Trophoblast cell (in vitro differentiated cells and primary cell): Measurements from ENCODE around the gene NRXN3. TPM values are rescaled to one million over a fixed set of nuclear protein-coding genes. Genes with fewer than 3 reads are reported as not detected.
A peak's percentile ranks its signal among the peaks of the same experiment; 100 is the strongest.

ENCODE experiments used
- DNase-seq, 2 donors: peaks; one replicate each; pipeline ENCODE4 v3.0.0-alpha.2; 2016
- H2AFZ ChIP-seq: 2 replicates; pipeline ENCODE4 v1.6.1; 2013; ENCODE audit warnings: low read length, moderate library complexity, mild to moderate bottlenecking; ENCODE audit not compliant: insufficient read depth, poor library complexity
- H2AK5ac ChIP-seq: 2 replicates; pipeline ENCODE4 v1.6.1; 2013; ENCODE audit warnings: mild to moderate bottlenecking, low read length
- H2BK120ac ChIP-seq: 2 replicates; pipeline ENCODE4 v1.6.1; 2013; ENCODE audit warnings: low read length, mild to moderate bottlenecking, moderate library complexity; ENCODE audit not compliant: insufficient read depth, poor library complexity
- H2BK12ac ChIP-seq: 2 replicates; pipeline ENCODE4 v1.6.1; 2013; ENCODE audit warnings: mild to moderate bottlenecking, low read length, moderate library complexity
- H2BK5ac ChIP-seq: 2 replicates; pipeline ENCODE4 v1.6.1; 2013; ENCODE audit warnings: low read length, low read depth, moderate library complexity, mild to moderate bottlenecking; ENCODE audit not compliant: poor library complexity
- H3K14ac ChIP-seq: 2 replicates; pipeline ENCODE4 v1.6.1; 2013; ENCODE audit warnings: mild to moderate bottlenecking, low read length
- H3K18ac ChIP-seq: 2 replicates; pipeline ENCODE4 v1.6.1; 2013; ENCODE audit warnings: mild to moderate bottlenecking, low read length
- H3K23ac ChIP-seq: 2 replicates; pipeline ENCODE4 v1.6.1; 2013; ENCODE audit warnings: low read length
- H3K27ac ChIP-seq: 2 replicates; pipeline ENCODE4 v1.5.1; 2013; ENCODE audit warnings: low read depth, mild to moderate bottlenecking, inconsistent platforms, low read length, moderate library complexity
- H3K27me3 ChIP-seq: 2 replicates; pipeline ENCODE4 v1.6.1; 2013; ENCODE audit warnings: inconsistent platforms, mild to moderate bottlenecking, low read length, moderate library complexity; ENCODE audit not compliant: insufficient read depth
- H3K36me3 ChIP-seq, 2 experiments: 1 replicate in 1 of 2; 2 replicates in 1 of 2; pipeline ENCODE4 v1.6.1; 2013; ENCODE audit warnings: low read length in 2 of 2, mild to moderate bottlenecking in 2 of 2, moderate library complexity in 1 of 2; ENCODE audit not compliant: insufficient read depth in 2 of 2, control insufficient read depth in 1 of 2
- H3K4ac ChIP-seq: 2 replicates; pipeline ENCODE4 v1.6.1; 2013; ENCODE audit warnings: low read depth, mild to moderate bottlenecking, low read length, moderate library complexity
- H3K4me1 ChIP-seq, 2 experiments: 1 replicate in 1 of 2; 2 replicates in 1 of 2; pipeline ENCODE4 v1.6.1; 2013; ENCODE audit warnings: low read length in 2 of 2, mild to moderate bottlenecking in 2 of 2, moderate library complexity in 1 of 2; ENCODE audit not compliant: insufficient read depth in 2 of 2, control insufficient read depth in 1 of 2
- H3K4me2 ChIP-seq: 2 replicates; pipeline ENCODE4 v1.6.1; 2013; ENCODE audit warnings: inconsistent platforms, mild to moderate bottlenecking, low read length, moderate library complexity
- H3K4me3 ChIP-seq: 2 replicates; pipeline ENCODE4 v1.5.1; 2013; ENCODE audit warnings: mild to moderate bottlenecking, low read depth, low read length, inconsistent platforms
- H3K79me1 ChIP-seq: one replicate; pipeline ENCODE4 v1.6.1; 2013; ENCODE audit warnings: low read length
- H3K79me2 ChIP-seq: 2 replicates; pipeline ENCODE4 v1.6.1; 2013; ENCODE audit warnings: low read length, mild to moderate bottlenecking; ENCODE audit not compliant: control insufficient read depth, insufficient read depth, poor library complexity
- H3K9ac ChIP-seq: 2 replicates; pipeline ENCODE4 v1.6.1; 2013; ENCODE audit warnings: mild to moderate bottlenecking, low read length
- H3K9me3 ChIP-seq: 2 replicates; pipeline ENCODE4 v1.6.1; 2013; ENCODE audit warnings: low read depth, mild to moderate bottlenecking, control low read depth, inconsistent platforms, low read length; ENCODE audit not compliant: insufficient read depth
- H4K12ac ChIP-seq: 2 replicates; pipeline ENCODE4 v1.6.1; 2013; ENCODE audit warnings: low read depth, mild to moderate bottlenecking, low read length, moderate library complexity
- H4K8ac ChIP-seq: 2 replicates; pipeline ENCODE4 v1.6.1; 2013; ENCODE audit warnings: low read depth, mild to moderate bottlenecking, low read length, moderate library complexity
- H4K91ac ChIP-seq: one replicate; pipeline ENCODE4 v1.6.1; 2013; ENCODE audit warnings: low read depth, mild to moderate bottlenecking, low read length, moderate library complexity
- WGBS: extraction: QIAGEN DNeasy Blood & Tissue Kit; methylation state at CpG from one replicate; pipeline ENCODE4 v1.1.7; 2013; ENCODE audit warnings: missing lambda C conversion rate; ENCODE audit not compliant: insufficient read length, insufficient coverage; ENCODE audit errors: extremely low coverage; 5-methylcytosine and 5-hydroxymethylcytosine counted together
- polyA plus RNA-seq: library from polyadenylated mRNA; stranded (reverse); fragments of 200-250 nt; gene quantifications from 2 replicates; pipeline ENCODE4 v1.2.3, GENCODE V29; 2013

The NRXN3 gene
- polyA plus RNA-seq: 6.0 TPM in 2 replicates

DNA sequence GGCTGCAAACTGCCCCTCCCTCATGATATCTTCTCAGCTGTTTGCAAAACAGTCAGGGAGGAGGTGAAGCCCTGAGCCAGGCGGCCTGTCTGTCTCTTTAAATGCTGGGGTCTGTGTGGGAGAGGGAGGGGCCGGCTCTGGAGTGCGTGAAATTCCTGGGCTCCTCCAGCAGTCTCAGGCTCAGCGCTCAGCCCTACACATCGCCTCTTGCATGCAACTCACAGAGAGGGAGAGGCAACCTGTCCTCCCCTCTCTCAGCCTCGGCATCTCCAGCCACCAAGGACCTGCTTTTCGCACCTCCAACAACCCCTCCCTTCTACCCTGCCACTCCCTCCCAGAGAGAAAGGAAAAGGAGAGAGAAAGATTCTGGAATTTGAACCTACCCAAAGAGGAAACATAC is at the start of gene NRXN3:
Gene NRXN3, plus strand, starts transcription at position 171 of the 400 bp plus-strand sequence. CDS start 72,721 bp downstream, outside the sequence.
- H3K27me3 ChIP-seq: no peaks in the 10 kb centered on the region
- no peak within 1 kb of the TSS for H2BK12ac ChIP-seq
- H3K4ac ChIP-seq: no peak within 1 kb of the TSS
- no peak within 1 kb of the TSS for H4K91ac ChIP-seq
- no peak within 1 kb of the TSS for H2BK120ac ChIP-seq
- H3K9ac ChIP-seq: no peak within 1 kb of the TSS
- H2BK5ac ChIP-seq: no peak within 1 kb of the TSS
- H2AK5ac ChIP-seq: no peak within 1 kb of the TSS
- H3K18ac ChIP-seq: no peak within 1 kb of the TSS
- H3K27ac ChIP-seq: no peak within 1 kb of the TSS
- no CpG with 5 or more reads among the region's 7 CpGs for WGBS
- H3K23ac ChIP-seq: no peak within 1 kb of the TSS
- no peaks in the 10 kb centered on the region for H3K36me3 ChIP-seq
- H3K14ac ChIP-seq: no peak within 1 kb of the TSS
- H4K8ac ChIP-seq: no peak within 1 kb of the TSS
- DNase-seq: no peak
- no peaks in the 10 kb centered on the region for H3K9me3 ChIP-seq
- H3K4me3 ChIP-seq: peak within 1 kb of the TSS; percentile 29
- peaks cover under 1% of the 10 kb centered on the region for H3K79me1 ChIP-seq
- no peak within 1 kb of the TSS for H2AFZ ChIP-seq
- H3K4me2 ChIP-seq: peak within 1 kb of the TSS; percentile 53
- H3K4me1 ChIP-seq: peaks cover 4 to 7% of the 10 kb centered on the region in 2 experiments
- no peaks in the 10 kb centered on the region for H3K79me2 ChIP-seq
- H4K12ac ChIP-seq: no peak within 1 kb of the TSS

DNA sequence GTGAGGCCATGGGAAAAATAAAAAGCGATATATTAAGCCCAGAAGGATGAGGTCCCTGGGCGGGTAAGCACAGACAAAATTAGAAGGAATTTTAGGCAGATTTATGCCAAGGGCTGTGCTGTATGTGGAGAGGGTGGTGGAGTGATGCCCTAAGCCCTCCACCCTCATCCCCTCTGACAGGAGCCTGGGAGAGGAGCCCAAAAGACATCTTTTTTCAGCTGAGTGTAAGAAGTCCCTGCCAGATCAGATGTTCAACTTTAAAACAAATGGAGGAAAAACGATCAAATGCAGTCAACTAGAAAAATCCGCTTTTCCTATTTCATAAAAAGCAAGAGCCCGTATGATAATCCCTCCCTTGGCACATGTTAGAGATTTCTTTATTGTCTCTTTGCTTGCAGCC is 47.7 kb upstream of the NRXN3 start:
- H3K79me2 ChIP-seq: no peaks in the 10 kb centered on the region
- H3K79me1 ChIP-seq: no peaks in the 10 kb centered on the region
- no peaks in the 10 kb centered on the region for H3K36me3 ChIP-seq
- no peak overlapping the region for H3K14ac ChIP-seq
- no peak overlapping the region for H3K4me3 ChIP-seq
- H2AK5ac ChIP-seq: no peak overlapping the region
- H3K4me2 ChIP-seq: no peak overlapping the region
- no peak overlapping the region for H4K91ac ChIP-seq
- DNase-seq: no peak
- H3K9me3 ChIP-seq: no peaks in the 10 kb centered on the region
- H3K4ac ChIP-seq: no peak overlapping the region
- no peak overlapping the region for H2AFZ ChIP-seq
- no peak overlapping the region for H3K18ac ChIP-seq
- no peak overlapping the region for H3K27ac ChIP-seq
- no peak overlapping the region for H4K12ac ChIP-seq
- H2BK12ac ChIP-seq: no peak overlapping the region
- H3K9ac ChIP-seq: no peak overlapping the region
- no peaks in the 10 kb centered on the region for H3K27me3 ChIP-seq
- WGBS: no CpG with 5 or more reads among the region's 5 CpGs
- no peak overlapping the region for H2BK120ac ChIP-seq
- no peak overlapping the region for H4K8ac ChIP-seq
- no peak overlapping the region for H2BK5ac ChIP-seq
- no peak overlapping the region for H3K23ac ChIP-seq
- H3K4me1 ChIP-seq: no peaks in the 10 kb centered on the region

DNA sequence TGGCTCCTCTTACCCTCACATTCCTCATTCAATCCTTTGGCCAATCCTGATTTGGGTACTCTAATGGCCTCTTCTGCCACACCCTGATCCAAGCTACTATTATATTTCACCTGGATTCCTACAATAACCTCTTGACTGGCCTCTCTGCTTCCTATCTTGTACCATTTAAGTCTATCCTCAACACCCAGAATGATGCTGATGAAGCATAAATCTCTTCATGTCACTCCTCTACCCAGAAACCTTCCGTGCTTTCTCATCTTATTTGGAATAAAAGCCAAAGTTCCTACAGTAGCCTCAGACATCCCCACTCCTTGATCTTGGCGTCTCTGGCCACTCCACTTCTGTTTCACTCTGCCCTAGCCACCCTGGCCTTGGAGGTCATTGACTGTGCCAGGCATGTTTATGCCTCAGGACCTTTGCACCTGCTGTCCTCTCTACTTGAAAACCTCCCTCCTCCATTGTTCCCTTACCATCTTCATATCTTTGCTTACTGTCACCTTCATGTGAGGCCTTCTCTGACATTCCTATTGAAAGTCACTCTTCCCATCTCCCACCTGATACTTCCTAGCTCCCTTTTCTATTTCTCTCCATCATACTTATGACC is 46.4 kb upstream of the NRXN3 start:
- Histone ChIP-seq H3K27ac (no peak overlapping the region), H3K14ac (no peak overlapping the region), H2BK5ac (no peak overlapping the region), H4K8ac (no peak overlapping the region), H3K79me1 (no peaks in the 10 kb centered on the region), H3K9me3 (no peaks in the 10 kb centered on the region), H4K91ac (no peak overlapping the region), H3K23ac (no peak overlapping the region), H3K18ac (no peak overlapping the region), H3K27me3 (no peaks in the 10 kb centered on the region), H3K4me1 (no peaks in the 10 kb centered on the region), H2BK120ac (no peak overlapping the region), H3K36me3 (no peaks in the 10 kb centered on the region), H3K79me2 (no peaks in the 10 kb centered on the region), H3K9ac (no peak overlapping the region), H2AK5ac (no peak overlapping the region), H2AFZ (no peak overlapping the region), H4K12ac (no peak overlapping the region), H2BK12ac (no peak overlapping the region), H3K4ac (no peak overlapping the region), H3K4me3 (no peak overlapping the region), H3K4me2 (no peak overlapping the region)
- no CpG with 5 or more reads among the region's 2 CpGs for WGBS
- DNase-seq: no peak

DNA sequence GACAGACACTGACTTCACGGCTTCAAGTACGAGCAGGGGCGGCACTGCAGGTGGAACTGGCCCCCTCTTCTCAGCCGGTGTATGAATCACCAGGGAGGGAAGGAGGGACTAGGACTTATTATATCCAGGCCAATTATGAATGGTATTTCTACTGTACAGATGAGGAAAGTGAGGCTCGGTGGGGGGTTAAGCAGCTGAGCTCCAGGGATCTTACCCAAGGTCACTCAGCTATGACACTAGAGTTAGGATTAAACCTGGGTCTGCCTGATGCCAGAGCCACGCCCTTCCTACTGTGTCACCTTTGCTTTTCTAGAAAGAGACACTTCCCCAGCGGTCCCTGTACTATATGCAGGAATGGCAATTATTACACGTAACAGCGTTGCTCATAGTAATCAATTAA is 42.2 kb upstream of the NRXN3 start:
- Histone ChIP-seq H3K4me1 (no peaks in the 10 kb centered on the region), H2AFZ (no peak overlapping the region), H4K91ac (no peak overlapping the region), H3K9me3 (no peaks in the 10 kb centered on the region), H2AK5ac (no peak overlapping the region), H3K4ac (no peak overlapping the region), H4K8ac (no peak overlapping the region), H3K14ac (no peak overlapping the region), H3K23ac (no peak overlapping the region), H3K27ac (no peak overlapping the region), H3K79me2 (no peaks in the 10 kb centered on the region), H3K27me3 (no peaks in the 10 kb centered on the region), H3K36me3 (no peaks in the 10 kb centered on the region), H3K9ac (no peak overlapping the region), H4K12ac (no peak overlapping the region), H2BK120ac (no peak overlapping the region), H3K4me2 (no peak overlapping the region), H2BK5ac (no peak overlapping the region), H3K4me3 (no peak overlapping the region), H3K18ac (no peak overlapping the region), H3K79me1 (no peaks in the 10 kb centered on the region), H2BK12ac (no peak overlapping the region)
- no peak for DNase-seq
- no CpG with 5 or more reads among the region's 9 CpGs for whole genome bisulfite sequencing
